ENCODE results near the gene SPNS2.

Gene SPNS2

DNA sequence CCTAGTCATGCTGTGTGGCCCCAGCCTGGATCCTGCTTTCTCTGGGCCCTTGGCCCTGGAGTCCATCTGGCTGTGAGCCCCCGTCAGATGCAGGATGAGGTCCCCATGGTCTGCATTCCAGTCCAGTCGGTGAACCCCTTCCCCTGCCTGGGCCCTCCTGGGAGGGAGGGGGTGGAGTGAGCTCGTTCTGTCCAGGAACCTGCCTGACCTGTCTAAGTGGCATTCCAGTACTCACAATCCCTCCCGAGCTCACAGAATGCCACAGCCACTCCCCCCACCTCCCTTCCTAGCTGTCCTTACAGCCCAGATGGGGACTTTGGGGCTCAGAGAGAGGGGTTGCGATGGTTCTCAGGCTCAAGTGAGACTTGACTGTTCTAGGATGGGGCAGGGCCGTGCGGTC, 15.5 kb downstream of the SPNS2 start:
- no peak overlapping the region for H3K4me3 ChIP-seq
- in situ Hi-C loops (cut with MboI; ENCODE audit: low sequenced_read_pairs), result no loop called here
- DNase-seq (ENCODE audit: low spot score in 2 of 2), result no peak

DNA sequence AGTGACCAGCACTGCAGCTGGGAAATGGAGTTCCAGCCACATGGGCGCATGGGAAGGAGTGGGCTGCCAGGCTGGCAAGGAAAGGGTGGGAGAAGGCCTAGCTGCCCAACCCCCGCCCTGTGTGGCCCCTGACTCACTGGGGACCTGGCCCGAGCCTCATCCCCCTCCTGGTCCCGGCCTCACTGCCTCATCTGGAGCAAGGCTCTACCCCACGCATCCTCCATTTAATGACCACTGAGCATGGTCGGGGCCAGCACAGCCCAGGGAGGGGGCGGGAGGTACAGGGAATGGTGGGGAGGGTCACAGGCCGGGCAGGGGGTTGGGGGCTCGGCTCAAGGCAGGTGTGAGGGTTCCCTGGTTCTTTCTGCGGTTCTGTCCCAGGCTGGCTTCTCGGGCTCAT, 16.1 kb downstream of the SPNS2 start:
- no peaks in the 10 kb centered on the region for H3K4me1 ChIP-seq
- H3K36me3 ChIP-seq (replicated peaks), result no peaks in the 10 kb centered on the region
- in situ Hi-C loops (cut with MboI; ENCODE audit: low sequenced_read_pairs), result no loop called here
- no peak for DNase-seq (ENCODE audit: low spot score in 2 of 2)
- H3K4me3 ChIP-seq, result no peak overlapping the region
- no peaks in the 10 kb centered on the region for H3K9me3 ChIP-seq
- no peaks in the 10 kb centered on the region for H3K27me3 ChIP-seq (ENCODE audit: low read depth)

More for the DNA sequence above, 15.5 kb downstream of the SPNS2 start:
- H3K36me3 ChIP-seq (replicated peaks), result no peaks in the 10 kb centered on the region
- H3K27me3 ChIP-seq (ENCODE audit: low read depth), result no peaks in the 10 kb centered on the region
- no peaks in the 10 kb centered on the region for H3K4me1 ChIP-seq
- no peaks in the 10 kb centered on the region for H3K9me3 ChIP-seq

DNA sequence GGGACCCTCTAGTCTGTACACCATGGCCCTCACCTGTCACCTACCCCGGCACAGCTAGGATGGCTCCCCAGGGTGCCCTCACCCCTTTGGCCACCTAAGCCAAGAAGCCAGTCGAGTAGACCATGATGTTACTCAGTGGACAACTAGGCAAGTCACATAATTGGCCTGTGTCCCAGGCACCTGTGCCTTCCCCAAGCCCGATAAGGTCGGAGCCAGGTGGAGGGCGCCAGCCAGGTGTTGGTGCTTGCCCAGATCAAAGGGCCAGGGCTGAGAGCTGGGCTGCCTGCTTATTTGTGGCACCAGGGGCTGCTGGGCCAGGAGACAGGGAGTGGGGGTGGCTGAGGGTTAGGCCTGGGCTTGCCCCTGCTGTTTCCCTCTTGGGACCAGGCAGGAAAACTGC, 16.8 kb downstream of the SPNS2 start:
- Histone ChIP-seq H3K36me3 (replicated peaks) (no peaks in the 10 kb centered on the region), H3K4me3 (no peak overlapping the region), H3K27me3 (ENCODE audit: low read depth) (no peaks in the 10 kb centered on the region), H3K9me3 (no peaks in the 10 kb centered on the region), H3K4me1 (no peaks in the 10 kb centered on the region)
- no peak for DNase-seq (ENCODE audit: low spot score in 2 of 2)
- in situ Hi-C loops (cut with MboI; ENCODE audit: low sequenced_read_pairs), result no loop called here

DNA sequence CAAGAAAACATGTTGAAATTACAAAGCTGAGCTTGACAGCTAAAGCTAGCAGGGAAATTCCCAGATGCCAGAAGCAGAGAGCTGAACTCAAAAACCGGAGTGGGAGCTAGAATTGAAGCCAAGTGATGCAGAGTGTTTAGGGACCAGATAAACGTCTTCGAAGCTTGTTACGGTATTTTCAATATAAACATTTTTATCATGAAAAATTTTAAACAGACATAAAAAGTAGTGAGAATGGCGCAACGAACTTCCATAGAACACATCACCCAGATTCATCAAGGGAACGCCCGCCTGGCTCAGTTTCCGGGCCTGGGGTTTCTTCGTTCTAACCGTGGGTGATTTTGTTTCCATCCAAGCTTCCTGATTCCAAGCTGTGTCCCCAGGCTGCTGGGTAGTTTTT, 18.1 kb downstream of the SPNS2 start:
- H3K9me3 ChIP-seq, result no peaks in the 10 kb centered on the region
- no peaks in the 10 kb centered on the region for H3K36me3 ChIP-seq (replicated peaks)
- in situ Hi-C loops (cut with MboI; ENCODE audit: low sequenced_read_pairs), result no loop called here
- no peak overlapping the region for H3K4me3 ChIP-seq
- no peak for DNase-seq (ENCODE audit: low spot score in 2 of 2)
- H3K4me1 ChIP-seq, result no peaks in the 10 kb centered on the region
- H3K27me3 ChIP-seq (ENCODE audit: low read depth), result no peaks in the 10 kb centered on the region

DNA sequence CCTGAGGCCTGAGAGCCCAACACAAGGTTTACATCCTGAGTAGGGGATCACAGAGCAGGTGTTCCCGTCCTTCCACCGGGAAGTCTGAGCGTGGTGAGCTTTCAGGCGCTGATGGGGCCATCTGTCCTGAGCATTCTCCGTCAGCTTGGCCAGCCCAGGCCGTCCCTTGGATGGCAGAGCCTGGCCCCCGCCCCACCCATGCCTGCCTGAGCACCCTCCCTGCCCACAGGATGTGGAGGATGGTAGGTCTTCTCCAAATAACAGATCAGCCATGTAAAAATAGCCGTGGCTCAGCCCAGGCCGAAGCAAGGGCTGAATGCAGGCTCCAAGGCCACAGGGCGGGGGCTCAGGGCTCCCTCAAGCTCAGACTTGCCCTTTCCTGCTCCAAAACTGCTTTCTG, 20.2 kb downstream of the SPNS2 start:
- H3K36me3 ChIP-seq (replicated peaks), result no peaks in the 10 kb centered on the region
- no peaks in the 10 kb centered on the region for H3K27me3 ChIP-seq (ENCODE audit: low read depth)
- H3K4me1 ChIP-seq, result no peaks in the 10 kb centered on the region
- no peak overlapping the region for H3K4me3 ChIP-seq
- in situ Hi-C loops (cut with MboI; ENCODE audit: low sequenced_read_pairs), result no loop called here
- no peak for DNase-seq (ENCODE audit: low spot score in 2 of 2)
- H3K9me3 ChIP-seq, result no peaks in the 10 kb centered on the region

DNA sequence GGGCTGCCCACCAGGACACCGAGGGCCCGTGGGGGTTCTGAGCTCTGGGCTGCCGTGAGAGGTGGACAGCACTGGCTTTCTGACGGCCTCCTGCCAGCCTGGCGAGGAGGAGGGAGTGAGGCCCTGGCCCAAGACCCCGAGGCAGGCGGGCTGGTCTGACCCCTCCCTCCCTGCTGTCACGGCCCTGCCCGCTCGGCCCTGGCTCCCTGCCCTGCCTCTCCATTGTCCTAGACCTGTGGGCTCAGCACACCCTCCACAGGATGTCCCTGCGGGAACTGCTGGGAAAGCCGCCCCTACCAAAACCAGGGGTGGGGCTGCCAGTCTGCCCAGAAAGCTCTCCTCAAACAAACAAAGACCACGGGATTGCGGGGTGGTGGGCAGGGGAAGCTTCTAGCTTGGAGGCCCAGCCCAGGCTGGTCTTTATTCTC, 20.7 kb downstream of the SPNS2 start:
- H3K4me3 ChIP-seq, result no peak overlapping the region
- H3K27me3 ChIP-seq (ENCODE audit: low read depth), result no peaks in the 10 kb centered on the region
- H3K4me1 ChIP-seq, result no peaks in the 10 kb centered on the region
- no peaks in the 10 kb centered on the region for H3K9me3 ChIP-seq
- no peaks in the 10 kb centered on the region for H3K36me3 ChIP-seq (replicated peaks)
- no peak for DNase-seq (ENCODE audit: low spot score in 2 of 2)
- in situ Hi-C loops (cut with MboI; ENCODE audit: low sequenced_read_pairs), result no loop called here

DNA sequence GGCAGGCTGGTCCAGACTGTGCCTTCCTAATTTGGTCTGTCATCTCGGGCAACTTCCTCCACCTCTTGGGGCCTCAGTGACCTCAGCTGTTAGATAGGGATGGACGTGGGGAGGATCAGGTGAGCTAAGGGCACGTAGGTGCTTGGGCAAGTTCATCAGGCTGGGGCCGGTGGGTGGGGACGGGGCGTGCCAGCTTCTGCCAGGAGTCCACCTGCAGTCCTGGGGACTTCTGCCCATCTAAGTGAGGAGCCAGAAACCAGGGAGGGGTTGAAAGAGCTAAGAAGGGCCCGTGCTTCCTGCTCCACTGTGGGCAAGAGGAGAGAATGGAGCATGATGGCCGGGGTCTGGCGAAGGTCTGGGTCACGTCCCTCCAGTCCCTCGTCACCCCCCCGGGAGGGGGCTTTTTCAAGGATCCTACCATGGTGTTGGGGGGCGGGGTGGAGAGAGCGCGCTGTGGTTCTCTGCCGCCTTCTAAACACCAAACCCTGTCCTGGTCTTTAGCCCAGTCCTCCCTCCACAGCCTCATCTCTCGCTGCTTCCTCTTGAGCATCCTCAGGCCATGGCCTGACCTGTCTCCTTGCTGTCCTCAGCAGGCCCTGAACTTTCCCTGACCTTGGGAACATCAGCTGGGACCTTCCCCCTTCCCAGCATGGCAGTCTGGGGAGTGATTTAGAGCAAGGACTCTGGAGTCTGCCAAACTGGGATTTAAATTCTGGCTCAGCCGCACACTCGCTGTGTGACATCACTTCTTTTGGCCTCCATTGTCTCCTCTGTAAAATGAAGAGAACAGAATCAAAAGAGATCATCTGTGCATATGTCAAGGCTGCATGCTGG, 21.6 kb downstream of the SPNS2 start:
- in situ Hi-C loops (cut with MboI; ENCODE audit: low sequenced_read_pairs), result no loop called here
- H3K4me3 ChIP-seq, result no peak overlapping the region
- DNase-seq (ENCODE audit: low spot score in 2 of 2), result no peak
- H3K4me1 ChIP-seq, result no peaks in the 10 kb centered on the region
- no peaks in the 10 kb centered on the region for H3K9me3 ChIP-seq
- no peaks in the 10 kb centered on the region for H3K36me3 ChIP-seq (replicated peaks)
- no peaks in the 10 kb centered on the region for H3K27me3 ChIP-seq (ENCODE audit: low read depth)

DNA sequence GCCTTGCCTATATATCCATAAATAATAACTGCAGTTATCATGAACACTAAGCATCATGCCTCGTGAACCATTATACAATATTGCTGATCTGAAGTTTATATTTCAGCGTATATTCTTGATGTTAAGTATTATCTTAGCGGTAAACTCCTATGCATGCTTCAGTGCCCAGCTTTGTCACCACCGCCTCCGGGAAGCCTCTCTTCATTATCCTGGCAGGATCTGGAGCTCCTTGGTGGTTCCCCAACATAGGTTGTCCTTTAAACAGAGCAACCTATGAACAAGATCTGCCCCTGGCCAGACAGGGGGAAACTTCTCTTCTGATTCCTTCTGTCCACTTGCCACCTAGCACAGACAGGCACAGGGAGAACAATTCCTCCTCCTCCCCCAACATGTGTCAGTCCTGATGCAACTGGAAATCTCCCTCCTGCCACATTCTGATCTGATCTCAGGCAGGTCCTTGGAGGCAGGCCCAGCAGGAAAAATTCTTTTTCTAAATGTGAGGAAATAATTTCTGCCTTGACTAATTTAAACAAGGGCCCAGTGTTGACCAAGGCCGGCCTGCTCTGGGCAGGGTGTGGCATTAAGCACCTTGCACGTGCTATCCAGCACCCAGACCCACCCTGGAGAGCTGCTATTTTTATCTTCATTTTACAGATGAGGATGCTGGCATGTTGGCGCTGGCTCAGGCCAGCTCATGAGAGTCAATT, 22.4 kb downstream of the SPNS2 start:
- Histone ChIP-seq H3K4me3 (no peak overlapping the region), H3K9me3 (no peaks in the 10 kb centered on the region), H3K27me3 (ENCODE audit: low read depth) (no peaks in the 10 kb centered on the region), H3K4me1 (no peaks in the 10 kb centered on the region), H3K36me3 (replicated peaks) (no peaks in the 10 kb centered on the region)
- in situ Hi-C loops (cut with MboI; ENCODE audit: low sequenced_read_pairs), result no loop called here
- no peak for DNase-seq (ENCODE audit: low spot score in 2 of 2)

DNA sequence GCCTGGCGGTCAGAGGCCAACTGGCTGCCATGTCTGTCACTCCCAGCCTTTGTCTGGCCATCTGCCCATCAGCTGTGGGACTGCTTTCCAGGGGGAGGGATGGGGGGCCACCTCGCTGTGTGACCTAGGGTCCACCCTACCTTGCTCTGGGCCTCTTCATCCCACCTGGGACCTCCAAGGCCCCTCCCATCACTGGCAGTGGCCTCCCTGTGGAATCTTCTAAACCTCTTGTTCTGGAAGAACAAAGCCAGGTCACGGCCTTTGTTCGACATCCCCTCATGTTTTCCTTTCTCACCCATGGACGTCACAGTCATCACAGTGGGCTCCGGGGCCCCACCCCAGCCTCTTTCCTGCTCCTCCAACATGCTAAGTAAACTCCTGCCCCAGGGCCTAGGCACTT, 24.0 kb downstream of the SPNS2 start:
- in situ Hi-C loops (cut with MboI; ENCODE audit: low sequenced_read_pairs), result no loop called here
- H3K4me3 ChIP-seq, result no peak overlapping the region
- no peaks in the 10 kb centered on the region for H3K4me1 ChIP-seq

DNA sequence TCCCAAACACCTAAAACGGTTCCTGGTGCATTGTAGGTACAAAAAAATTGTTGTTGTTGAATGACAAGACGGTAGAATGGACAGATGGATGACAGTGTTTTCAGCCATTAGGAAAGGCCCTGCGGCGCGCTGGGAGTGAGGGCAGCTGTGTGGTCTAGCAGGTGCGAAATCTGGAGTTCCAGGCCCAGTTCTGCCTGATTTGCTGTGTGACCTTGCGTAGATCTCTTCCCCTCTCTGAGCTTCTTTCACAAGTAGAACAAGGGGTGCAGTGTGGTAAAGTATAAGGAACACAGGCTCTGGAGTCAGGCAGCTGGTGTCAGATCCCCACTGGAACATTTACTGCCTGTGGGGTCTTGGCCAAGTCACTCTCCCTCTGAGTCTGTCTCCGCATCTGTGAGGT, 25.3 kb downstream of the SPNS2 start:
- Histone ChIP-seq H3K4me3 (no peak overlapping the region), H3K36me3 (replicated peaks) (no peaks in the 10 kb centered on the region), H3K27me3 (ENCODE audit: low read depth) (no peaks in the 10 kb centered on the region; the same call in 1 of the 2 replicates), H3K9me3 (no peaks in the 10 kb centered on the region), H3K4me1 (no peaks in the 10 kb centered on the region)
- no peak for DNase-seq (ENCODE audit: low spot score in 2 of 2)
- in situ Hi-C loops (cut with MboI; ENCODE audit: low sequenced_read_pairs), result no loop called here

More for the DNA sequence above, 24.0 kb downstream of the SPNS2 start:
- Histone ChIP-seq H3K27me3 (ENCODE audit: low read depth) (no peaks in the 10 kb centered on the region), H3K36me3 (replicated peaks) (no peaks in the 10 kb centered on the region), H3K9me3 (no peaks in the 10 kb centered on the region)
- DNase-seq (ENCODE audit: low spot score in 2 of 2), result no peak

DNA sequence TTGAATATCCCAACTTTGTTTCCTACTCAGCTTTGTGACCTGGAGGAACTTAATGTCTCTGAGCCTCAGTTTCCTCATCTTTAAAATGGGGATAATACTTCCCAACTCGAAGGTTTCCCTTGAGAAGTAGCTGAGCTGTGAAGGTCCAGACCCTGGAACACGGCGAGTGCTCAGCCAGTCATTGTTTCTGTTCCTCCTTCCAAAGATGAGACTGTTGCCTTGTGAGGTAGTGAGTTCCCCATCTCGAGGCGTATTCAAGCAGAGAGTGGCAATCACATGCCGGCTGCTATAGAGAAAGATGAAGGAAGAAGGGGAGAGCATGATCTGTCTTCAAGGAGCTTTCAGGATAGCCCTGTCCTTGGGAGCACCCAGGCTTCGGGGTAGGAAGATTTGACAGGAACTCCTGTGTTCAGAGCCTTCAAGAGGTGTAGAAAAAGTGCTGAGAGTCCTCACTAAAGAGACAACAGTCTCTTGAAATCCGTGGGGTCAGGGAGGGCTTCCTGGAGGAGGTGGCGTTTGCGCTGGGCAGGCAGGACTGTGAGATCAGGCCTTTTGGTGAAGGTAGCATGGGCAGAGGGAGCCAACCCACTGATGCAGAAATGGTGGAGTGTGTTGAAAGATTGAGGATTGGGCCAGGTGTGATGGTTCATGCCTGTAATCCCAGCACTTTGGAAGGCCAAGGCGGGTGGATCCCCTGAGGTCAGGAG, 27.2 kb downstream of the SPNS2 start:
- no peaks in the 10 kb centered on the region for H3K9me3 ChIP-seq
- H3K27me3 ChIP-seq (ENCODE audit: low read depth), result no peaks in the 10 kb centered on the region; the same call in 1 of the 2 replicates
- no peaks in the 10 kb centered on the region for H3K4me1 ChIP-seq
- in situ Hi-C loops (cut with MboI; ENCODE audit: low sequenced_read_pairs), result no loop called here
- H3K4me3 ChIP-seq, result no peak overlapping the region
- H3K36me3 ChIP-seq (replicated peaks), result no peaks in the 10 kb centered on the region
- DNase-seq (ENCODE audit: low spot score in 2 of 2), result no peak

DNA sequence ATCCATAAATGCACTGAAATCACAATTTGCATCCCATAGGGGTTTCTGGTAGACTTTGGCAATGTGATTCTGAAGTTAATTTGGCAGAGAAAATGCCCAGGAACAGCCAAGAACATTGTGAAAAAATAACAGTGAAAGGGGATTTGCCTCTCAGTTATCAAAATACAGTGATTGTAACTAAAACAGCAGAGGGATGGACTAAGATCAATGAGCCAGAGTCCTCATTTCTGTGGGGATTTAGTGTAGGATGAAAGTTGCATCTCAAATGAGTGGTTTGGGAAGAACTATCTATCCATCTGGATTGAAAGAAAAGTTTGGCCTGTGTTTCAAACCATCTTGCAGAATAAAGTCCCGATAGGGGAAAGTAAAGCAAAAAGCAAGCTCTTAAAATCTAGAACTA, 28.5 kb downstream of the SPNS2 start:
- no peak for DNase-seq (ENCODE audit: low spot score in 2 of 2)
- H3K4me1 ChIP-seq, result no peaks in the 10 kb centered on the region
- no peak overlapping the region for H3K4me3 ChIP-seq
- no peaks in the 10 kb centered on the region; the same call in 1 of the 2 replicates for H3K27me3 ChIP-seq (ENCODE audit: low read depth)
- no peaks in the 10 kb centered on the region for H3K36me3 ChIP-seq (replicated peaks)
- in situ Hi-C loops (cut with MboI; ENCODE audit: low sequenced_read_pairs), result no loop called here
- H3K9me3 ChIP-seq, result no peaks in the 10 kb centered on the region

DNA sequence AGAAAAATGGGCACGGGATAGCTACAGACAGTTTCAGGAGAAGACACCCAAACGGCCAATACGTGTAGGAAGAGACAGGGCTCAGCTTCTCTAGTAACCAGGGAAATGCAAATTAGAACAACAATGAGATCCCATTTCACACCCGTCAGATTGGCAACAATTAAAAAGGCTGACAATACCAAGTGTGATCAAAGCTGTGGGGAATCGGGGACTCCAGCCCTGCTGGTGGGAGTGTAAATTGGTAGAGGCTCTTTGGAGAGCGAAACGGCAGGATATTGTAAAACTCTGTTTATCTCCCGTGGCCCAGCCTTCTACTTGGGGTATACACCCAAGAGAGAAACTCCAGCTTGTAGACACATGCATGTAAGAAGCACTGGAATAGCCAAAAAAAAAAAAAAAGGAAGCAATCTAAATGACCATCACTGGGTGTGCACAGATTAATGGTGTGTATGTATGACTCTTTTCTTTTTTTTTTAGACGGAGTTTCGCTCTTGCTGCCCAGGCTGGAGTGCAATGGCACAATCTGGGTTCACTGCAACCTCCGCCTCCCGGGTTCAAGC, 29.0 kb downstream of the SPNS2 start:
- in situ Hi-C loops (cut with MboI; ENCODE audit: low sequenced_read_pairs), result no loop called here
- H3K4me3 ChIP-seq, result no peak overlapping the region
- no peak for DNase-seq (ENCODE audit: low spot score in 2 of 2)
- H3K4me1 ChIP-seq, result no peaks in the 10 kb centered on the region
- H3K9me3 ChIP-seq, result no peaks in the 10 kb centered on the region
- H3K36me3 ChIP-seq (replicated peaks), result no peaks in the 10 kb centered on the region
- H3K27me3 ChIP-seq (ENCODE audit: low read depth), result no peaks in the 10 kb centered on the region; the same call in 1 of the 2 replicates

Data from HAP-1 (cell line).